GM12875 (cell line): ENCODE results near the gene ACTR3.

Experiments
- H3K4me3 ChIP-seq: one replicate; pipeline ENCODE4 v1.5.1; 2011; ENCODE audit warnings: low read depth, low read length, control low read depth
- CTCF ChIP-seq: IDR thresholded peaks from 2 replicates; pipeline ENCODE4 v1.5.1; 2011; ENCODE audit warnings: low read depth, mild to moderate bottlenecking, control low read depth, inconsistent platforms, low read length, moderate library complexity, borderline replicate concordance; ENCODE audit not compliant: insufficient read depth

Gene ACTR3

DNA sequence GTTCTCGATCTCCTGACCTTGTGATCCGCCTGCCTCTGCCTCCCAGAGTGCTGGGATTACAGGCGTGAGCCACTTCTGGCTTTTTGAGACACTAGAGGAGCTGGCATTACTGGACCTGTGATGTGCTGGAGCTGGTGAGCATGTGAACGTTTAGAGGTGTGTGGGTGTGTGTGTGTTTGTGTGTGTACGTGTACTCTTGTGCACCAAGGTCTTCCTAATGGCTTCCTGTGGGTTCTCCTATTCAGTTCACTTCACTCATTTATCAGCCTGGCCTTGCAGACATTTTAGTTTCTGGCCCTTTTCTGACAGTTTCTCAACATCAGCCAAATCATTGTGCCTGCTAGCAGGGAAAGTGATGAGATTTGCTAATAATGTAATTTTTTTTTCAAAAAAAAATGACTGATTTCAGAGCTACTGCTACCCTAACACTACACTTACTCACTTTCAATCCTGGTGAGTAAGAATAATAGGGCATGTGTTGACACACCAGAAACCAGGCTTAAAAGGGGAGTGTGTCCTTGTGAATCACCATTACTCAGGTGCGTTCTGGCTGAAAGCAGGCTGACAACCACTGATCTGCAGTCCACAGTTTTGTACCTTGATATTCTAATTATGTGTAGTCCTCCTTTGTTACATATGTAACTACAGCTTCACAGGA is 41.0 kb upstream of the ACTR3 start:
- H3K4me3 ChIP-seq = no peak overlapping the region
- no peak for TF ChIP-seq CTCF

GRCh38 chr2:113850687-113851086 is 39.2 kb upstream of the ACTR3 start:
- H3K4me3 ChIP-seq = no peak overlapping the region
- TF ChIP-seq CTCF = no peak

- TF ChIP-seq CTCF = no peak
- H3K4me3 ChIP-seq = no peak overlapping the region
Measured at GRCh38 chr2:113851640-113852039, 38.2 kb upstream of the ACTR3 start.

DNA sequence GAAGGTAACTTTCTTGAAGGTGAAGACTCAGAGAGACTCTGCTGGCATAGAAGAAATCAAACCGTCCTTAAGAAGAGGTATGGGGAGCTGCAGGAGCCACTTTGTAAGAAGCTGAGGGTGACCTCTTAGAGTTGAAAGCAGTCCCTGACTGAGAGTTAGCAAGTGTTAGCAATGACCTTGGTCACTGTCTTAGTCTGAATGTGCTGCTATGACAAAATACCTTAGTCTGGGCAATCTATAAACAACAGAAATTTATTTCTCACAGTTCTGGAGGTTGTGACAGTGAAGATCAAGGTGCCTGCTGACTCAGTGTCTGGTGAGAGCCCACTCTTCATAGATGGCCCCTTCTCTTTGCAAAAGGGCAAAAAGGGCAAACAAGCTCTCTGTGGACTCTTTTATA is 35.7 kb upstream of the ACTR3 start:
- no peak for TF ChIP-seq CTCF
- no peak overlapping the region for H3K4me3 ChIP-seq

DNA sequence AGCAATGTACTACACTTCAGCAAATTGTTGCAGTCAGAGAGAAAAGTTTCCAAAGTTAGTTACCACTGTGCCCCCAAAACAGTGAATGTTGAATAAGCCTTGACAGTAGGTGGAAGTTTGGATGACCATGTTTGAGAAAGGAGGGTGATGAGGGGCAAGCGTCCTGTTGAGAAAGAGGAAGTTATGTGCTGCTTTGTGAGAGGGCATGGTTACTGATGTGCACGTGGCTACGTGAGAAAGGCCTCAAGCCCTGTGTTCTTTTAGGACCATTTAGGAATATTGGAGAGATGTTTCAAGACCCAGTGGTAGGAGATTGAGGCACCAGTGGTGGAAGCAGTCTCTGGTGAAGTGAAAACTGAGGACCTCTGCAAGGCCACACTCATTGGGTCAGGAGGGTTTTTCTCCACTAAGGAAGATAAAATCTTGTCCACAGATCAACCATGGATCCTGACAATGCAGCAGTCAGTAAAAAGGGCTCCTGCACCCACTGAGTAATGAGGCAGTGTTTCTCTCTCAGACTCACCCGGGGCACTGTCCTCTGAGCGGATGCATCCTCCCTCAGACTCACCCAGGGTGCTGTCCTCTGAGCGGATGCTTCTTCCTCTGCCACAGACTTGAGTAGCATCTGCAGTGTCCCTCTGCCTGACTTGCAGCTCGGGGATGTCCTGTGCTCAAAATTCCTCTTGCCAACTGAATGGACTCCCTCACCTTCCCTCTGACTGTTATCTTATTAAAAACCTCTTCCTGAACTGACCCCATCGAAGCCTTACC is 34.7 kb upstream of the ACTR3 start:
- no peak for TF ChIP-seq CTCF
- H3K4me3 ChIP-seq = no peak overlapping the region

GRCh38 chr2:113857464-113857863 is 32.4 kb upstream of the ACTR3 start:
- no peak overlapping the region for H3K4me3 ChIP-seq
- no peak for TF ChIP-seq CTCF

DNA sequence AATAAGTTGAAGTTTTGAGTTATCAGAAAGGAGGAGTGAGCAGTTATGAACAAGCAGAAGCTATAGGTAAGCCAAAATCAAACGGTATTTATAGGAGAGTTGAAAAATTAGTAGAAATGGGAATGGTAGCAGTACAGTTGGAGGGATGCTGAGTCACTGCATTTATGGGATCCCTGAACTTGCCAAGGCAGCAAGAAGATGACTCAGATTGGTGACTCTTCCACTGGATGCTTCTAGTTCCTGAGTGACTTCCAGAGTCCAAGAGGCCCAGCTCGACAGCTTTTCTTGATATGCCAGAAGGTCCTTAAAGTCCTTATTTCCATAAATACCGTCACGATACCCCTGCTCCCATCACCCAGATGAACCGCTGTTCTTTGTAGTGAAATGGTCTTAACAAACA is 31.1 kb upstream of the ACTR3 start:
- no peak for TF ChIP-seq CTCF
- no peak overlapping the region for H3K4me3 ChIP-seq
